HepG2 (cell line): ENCODE data around the gene P2RX6. TPM values are rescaled to one million over a fixed set of nuclear protein-coding genes. Genes with fewer than 3 reads are reported as not detected.
A peak's percentile ranks its signal among the peaks of the same experiment; 100 is the strongest.

Source experiments
- BRCA1 ChIP-seq: sonication (generic); formaldehyde crosslinking; IDR thresholded peaks from 2 replicates; pipeline ENCODE4 v1.4.0; 2020; ENCODE audit warnings: missing genetic modification reagents
- CHCHD3 ChIP-seq: sonication (generic); formaldehyde crosslinking; IDR thresholded peaks from 2 replicates; pipeline ENCODE4 v1.8.0; 2022; ENCODE audit warnings: mild to moderate bottlenecking, missing genetic modification reagents, moderate library complexity
- DNMT1 ChIP-seq: sonication (generic); formaldehyde crosslinking; IDR thresholded peaks from 2 replicates; pipeline ENCODE4 v1.5.1; 2020; ENCODE audit warnings: mild to moderate bottlenecking, missing genetic modification reagents
- HNRNPLL ChIP-seq: fragments of 200-400 bp; formaldehyde crosslinking; IDR thresholded peaks from 2 replicates; pipeline ENCODE4 v1.6.1; 2017; ENCODE audit warnings: mild to moderate bottlenecking, low read depth, low read length; ENCODE audit not compliant: poor library complexity, severe bottlenecking
- NFIC ChIP-seq: IDR thresholded peaks from 2 replicates; pipeline ENCODE4 v1.6.1; 2012; ENCODE audit warnings: mild to moderate bottlenecking, low read length, inconsistent platforms
- TAF15 ChIP-seq: fragments of 200-400 bp; formaldehyde crosslinking; IDR thresholded peaks from one replicate; pipeline ENCODE4 v1.6.1; 2018; ENCODE audit warnings: mild to moderate bottlenecking, low read depth, low read length; ENCODE audit not compliant: poor library complexity, severe bottlenecking
- ZNF614 ChIP-seq: IDR thresholded peaks from 2 replicates; pipeline ENCODE4 v1.6.1; 2018; ENCODE audit warnings: missing biosample characterization, missing genetic modification reagents, inconsistent platforms, borderline replicate concordance
- ZNF75D ChIP-seq: sonication (generic); formaldehyde crosslinking; IDR thresholded peaks from 2 replicates; pipeline ENCODE4 v1.8.1; 2023; ENCODE audit warnings: missing genetic modification reagents, mild to moderate bottlenecking, borderline replicate concordance
- polyA plus RNA-seq, 8 experiments: library from polyadenylated mRNA; depleted of rRNA in 3 of 8; stranded (reverse) in 7 of 8; unstranded in 1 of 8; fragments of >200 nt; fragmentation: Illumina TruSeq in 4 of 8; extraction: Trizol in 4 of 8; gene quantifications; 2 replicates each; pipeline versions ENCODE4 v1.2.1 to v1.2.3, GENCODE V29; 2011 to 2016; ENCODE audit warnings: low read depth in 4 of 8, missing spikeins in 1 of 8, mixed read lengths in 1 of 8; ENCODE audit not compliant: insufficient read depth in 1 of 8
- total RNA-seq, 5 experiments: library from RNA; depleted of rRNA; stranded (reverse); fragments of >200 nt; fragmentation: Illumina TruSeq; extraction: Trizol; gene quantifications; 2 replicates each; pipeline ENCODE4 v1.2.3, GENCODE V29; 2016; ENCODE audit warnings: low read depth in 1 of 5
- TF ChIP-seq, protein P1 (sequence below), 2 experiments: sonication (generic) in 1 of 2; formaldehyde crosslinking in 1 of 2; IDR thresholded peaks; 2 replicates each; pipeline versions ENCODE4 v1.6.1 to v1.9.0; 2014 to 2022; ENCODE audit warnings: antibody characterized with exemption in 1 of 2, borderline replicate concordance in 1 of 2, inconsistent platforms in 1 of 2, low read depth in 1 of 2, missing genetic modification reagents in 1 of 2
- TF ChIP-seq, protein P2 (sequence below): sonication (generic); formaldehyde crosslinking; IDR thresholded peaks from 2 replicates; pipeline ENCODE4 v1.8.0; 2023; ENCODE audit warnings: mild to moderate bottlenecking, missing genetic modification reagents
- TF ChIP-seq, protein P3 (sequence below): sonication (generic); formaldehyde crosslinking; IDR thresholded peaks from 2 replicates; pipeline ENCODE4 v1.4.0; 2020; ENCODE audit warnings: missing genetic modification reagents, borderline replicate concordance
- TF ChIP-seq, protein P4 (sequence below): IDR thresholded peaks from 2 replicates; pipeline ENCODE4 v1.6.1; 2016; ENCODE audit warnings: low read depth
- TF ChIP-seq, protein P5 (sequence below): sonication (generic); formaldehyde crosslinking; IDR thresholded peaks from 2 replicates; pipeline ENCODE4 v1.4.0; 2020; ENCODE audit warnings: low read depth, mild to moderate bottlenecking, missing genetic modification reagents

The P2RX6 gene
- total and polyA plus RNA-seq, 2 of the 13 experiments (the other 11 are each of a cell fraction or from before 2014, with no cell fraction given): 0.04 to 0.12 TPM

DNA sequence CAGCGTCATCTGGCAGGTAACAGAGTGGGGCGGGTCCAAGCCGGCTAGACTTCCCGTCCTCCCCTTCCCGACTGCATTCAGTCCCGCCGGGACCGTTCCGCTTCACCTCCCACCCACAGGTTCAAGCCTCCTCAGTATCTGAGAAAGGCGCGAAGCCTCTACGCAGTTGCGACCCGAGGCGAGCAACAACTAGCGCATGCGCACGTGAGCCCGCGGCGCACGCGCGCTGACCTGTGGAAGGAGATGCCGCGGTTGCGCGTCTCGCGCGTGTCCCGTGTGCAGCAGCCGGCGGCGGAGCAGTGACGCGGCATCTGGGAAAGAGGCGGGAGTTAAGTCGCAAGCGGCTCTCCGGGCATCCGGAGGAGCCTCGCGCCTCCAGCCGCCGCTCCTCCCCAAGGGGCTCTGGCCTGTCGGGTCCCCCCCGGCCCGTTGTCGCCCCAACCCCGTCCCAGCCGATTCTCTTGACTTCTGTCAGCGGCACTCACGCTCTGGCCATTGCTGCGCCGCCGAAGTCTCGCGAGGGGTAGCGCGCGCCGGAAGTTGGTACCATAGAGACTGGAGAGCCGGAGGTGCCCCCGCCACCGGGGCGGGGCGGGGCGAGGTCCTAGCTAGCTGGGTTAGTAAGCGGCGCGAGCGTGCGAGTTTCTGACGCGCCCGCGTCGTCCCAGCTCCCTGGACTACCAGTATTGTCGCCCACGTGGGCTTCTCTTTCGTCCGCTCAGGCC is 13.2 kb upstream of the P2RX6 start, which contains the start of gene THAP7 (continued):
- TF ChIP-seq, protein P1, sequence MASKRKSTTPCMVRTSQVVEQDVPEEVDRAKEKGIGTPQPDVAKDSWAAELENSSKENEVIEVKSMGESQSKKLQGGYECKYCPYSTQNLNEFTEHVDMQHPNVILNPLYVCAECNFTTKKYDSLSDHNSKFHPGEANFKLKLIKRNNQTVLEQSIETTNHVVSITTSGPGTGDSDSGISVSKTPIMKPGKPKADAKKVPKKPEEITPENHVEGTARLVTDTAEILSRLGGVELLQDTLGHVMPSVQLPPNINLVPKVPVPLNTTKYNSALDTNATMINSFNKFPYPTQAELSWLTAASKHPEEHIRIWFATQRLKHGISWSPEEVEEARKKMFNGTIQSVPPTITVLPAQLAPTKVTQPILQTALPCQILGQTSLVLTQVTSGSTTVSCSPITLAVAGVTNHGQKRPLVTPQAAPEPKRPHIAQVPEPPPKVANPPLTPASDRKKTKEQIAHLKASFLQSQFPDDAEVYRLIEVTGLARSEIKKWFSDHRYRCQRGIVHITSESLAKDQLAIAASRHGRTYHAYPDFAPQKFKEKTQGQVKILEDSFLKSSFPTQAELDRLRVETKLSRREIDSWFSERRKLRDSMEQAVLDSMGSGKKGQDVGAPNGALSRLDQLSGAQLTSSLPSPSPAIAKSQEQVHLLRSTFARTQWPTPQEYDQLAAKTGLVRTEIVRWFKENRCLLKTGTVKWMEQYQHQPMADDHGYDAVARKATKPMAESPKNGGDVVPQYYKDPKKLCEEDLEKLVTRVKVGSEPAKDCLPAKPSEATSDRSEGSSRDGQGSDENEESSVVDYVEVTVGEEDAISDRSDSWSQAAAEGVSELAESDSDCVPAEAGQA (IDR thresholded peaks at IDR 0.05; ENCODE audit: low read depth): peak; percentile 49; the same call in 1 of the 2 replicates
- TF ChIP-seq, protein P1 (CRISPR knock-in tag; IDR thresholded peaks at IDR 0.05; ENCODE audit: borderline replicate concordance): no peak; the same call in 1 of the 2 replicates
- TF ChIP-seq ZNF614 (CRISPR knock-in tag) (no peak; the same call in 1 of the 2 replicates), CHCHD3 (CRISPR knock-in tag) (peak; percentile 89), NFIC (no peak), TAF15 (peak; percentile 5), HNRNPLL (peak; percentile 75), DNMT1 (CRISPR knock-in tag) (no peak), BRCA1 (CRISPR knock-in tag) (no peak), ZNF75D (no peak)
- TF ChIP-seq, protein P2, sequence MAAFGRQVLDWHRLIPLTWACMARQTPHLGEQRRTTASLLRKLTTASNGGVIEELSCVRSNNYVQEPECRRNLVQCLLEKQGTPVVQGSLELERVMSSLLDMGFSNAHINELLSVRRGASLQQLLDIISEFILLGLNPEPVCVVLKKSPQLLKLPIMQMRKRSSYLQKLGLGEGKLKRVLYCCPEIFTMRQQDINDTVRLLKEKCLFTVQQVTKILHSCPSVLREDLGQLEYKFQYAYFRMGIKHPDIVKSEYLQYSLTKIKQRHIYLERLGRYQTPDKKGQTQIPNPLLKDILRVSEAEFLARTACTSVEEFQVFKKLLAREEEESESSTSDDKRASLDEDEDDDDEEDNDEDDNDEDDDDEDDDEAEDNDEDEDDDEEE (CRISPR knock-in tag): no peak; the same call in 1 of the 2 replicates
- TF ChIP-seq, protein P3, sequence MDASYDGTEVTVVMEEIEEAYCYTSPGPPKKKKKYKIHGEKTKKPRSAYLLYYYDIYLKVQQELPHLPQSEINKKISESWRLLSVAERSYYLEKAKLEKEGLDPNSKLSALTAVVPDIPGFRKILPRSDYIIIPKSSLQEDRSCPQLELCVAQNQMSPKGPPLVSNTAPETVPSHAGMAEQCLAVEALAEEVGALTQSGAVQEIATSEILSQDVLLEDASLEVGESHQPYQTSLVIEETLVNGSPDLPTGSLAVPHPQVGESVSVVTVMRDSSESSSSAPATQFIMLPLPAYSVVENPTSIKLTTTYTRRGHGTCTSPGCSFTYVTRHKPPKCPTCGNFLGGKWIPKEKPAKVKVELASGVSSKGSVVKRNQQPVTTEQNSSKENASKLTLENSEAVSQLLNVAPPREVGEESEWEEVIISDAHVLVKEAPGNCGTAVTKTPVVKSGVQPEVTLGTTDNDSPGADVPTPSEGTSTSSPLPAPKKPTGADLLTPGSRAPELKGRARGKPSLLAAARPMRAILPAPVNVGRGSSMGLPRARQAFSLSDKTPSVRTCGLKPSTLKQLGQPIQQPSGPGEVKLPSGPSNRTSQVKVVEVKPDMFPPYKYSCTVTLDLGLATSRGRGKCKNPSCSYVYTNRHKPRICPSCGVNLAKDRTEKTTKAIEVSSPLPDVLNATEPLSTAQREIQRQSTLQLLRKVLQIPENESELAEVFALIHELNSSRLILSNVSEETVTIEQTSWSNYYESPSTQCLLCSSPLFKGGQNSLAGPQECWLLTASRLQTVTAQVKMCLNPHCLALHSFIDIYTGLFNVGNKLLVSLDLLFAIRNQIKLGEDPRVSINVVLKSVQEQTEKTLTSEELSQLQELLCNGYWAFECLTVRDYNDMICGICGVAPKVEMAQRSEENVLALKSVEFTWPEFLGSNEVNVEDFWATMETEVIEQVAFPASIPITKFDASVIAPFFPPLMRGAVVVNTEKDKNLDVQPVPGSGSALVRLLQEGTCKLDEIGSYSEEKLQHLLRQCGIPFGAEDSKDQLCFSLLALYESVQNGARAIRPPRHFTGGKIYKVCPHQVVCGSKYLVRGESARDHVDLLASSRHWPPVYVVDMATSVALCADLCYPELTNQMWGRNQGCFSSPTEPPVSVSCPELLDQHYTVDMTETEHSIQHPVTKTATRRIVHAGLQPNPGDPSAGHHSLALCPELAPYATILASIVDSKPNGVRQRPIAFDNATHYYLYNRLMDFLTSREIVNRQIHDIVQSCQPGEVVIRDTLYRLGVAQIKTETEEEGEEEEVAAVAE (CRISPR knock-in tag): peak; percentile 46; the same call in 1 of the 2 replicates
- TF ChIP-seq, protein P4, sequence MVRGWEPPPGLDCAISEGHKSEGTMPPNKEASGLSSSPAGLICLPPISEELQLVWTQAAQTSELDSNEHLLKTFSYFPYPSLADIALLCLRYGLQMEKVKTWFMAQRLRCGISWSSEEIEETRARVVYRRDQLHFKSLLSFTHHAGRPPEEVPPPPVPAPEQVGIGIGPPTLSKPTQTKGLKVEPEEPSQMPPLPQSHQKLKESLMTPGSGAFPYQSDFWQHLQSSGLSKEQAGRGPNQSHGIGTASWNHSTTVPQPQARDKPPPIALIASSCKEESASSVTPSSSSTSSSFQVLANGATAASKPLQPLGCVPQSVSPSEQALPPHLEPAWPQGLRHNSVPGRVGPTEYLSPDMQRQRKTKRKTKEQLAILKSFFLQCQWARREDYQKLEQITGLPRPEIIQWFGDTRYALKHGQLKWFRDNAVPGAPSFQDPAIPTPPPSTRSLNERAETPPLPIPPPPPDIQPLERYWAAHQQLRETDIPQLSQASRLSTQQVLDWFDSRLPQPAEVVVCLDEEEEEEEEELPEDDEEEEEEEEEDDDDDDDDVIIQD (CRISPR knock-in tag): peak; percentile 8; the same call in 1 of the 2 replicates
- TF ChIP-seq, protein P5, sequence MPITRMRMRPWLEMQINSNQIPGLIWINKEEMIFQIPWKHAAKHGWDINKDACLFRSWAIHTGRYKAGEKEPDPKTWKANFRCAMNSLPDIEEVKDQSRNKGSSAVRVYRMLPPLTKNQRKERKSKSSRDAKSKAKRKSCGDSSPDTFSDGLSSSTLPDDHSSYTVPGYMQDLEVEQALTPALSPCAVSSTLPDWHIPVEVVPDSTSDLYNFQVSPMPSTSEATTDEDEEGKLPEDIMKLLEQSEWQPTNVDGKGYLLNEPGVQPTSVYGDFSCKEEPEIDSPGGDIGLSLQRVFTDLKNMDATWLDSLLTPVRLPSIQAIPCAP (CRISPR knock-in tag): 0 out of 2 replicates have a peak, but pooled peaks have one; percentile 86
